Measurements from ENCODE around the gene CCNA2. TPM values are rescaled to one million over a fixed set of nuclear protein-coding genes. Genes with fewer than 3 reads are reported as not detected.

CCNA2 gene
- total and polyA plus RNA-seq, 8 donors, result 0.19 to 1.5 (median 0.54) TPM

- DNase-seq, result no peak
Observed at GRCh38 chr4:121790976-121791375, 32.7 kb downstream of the CCNA2 start.

DNA sequence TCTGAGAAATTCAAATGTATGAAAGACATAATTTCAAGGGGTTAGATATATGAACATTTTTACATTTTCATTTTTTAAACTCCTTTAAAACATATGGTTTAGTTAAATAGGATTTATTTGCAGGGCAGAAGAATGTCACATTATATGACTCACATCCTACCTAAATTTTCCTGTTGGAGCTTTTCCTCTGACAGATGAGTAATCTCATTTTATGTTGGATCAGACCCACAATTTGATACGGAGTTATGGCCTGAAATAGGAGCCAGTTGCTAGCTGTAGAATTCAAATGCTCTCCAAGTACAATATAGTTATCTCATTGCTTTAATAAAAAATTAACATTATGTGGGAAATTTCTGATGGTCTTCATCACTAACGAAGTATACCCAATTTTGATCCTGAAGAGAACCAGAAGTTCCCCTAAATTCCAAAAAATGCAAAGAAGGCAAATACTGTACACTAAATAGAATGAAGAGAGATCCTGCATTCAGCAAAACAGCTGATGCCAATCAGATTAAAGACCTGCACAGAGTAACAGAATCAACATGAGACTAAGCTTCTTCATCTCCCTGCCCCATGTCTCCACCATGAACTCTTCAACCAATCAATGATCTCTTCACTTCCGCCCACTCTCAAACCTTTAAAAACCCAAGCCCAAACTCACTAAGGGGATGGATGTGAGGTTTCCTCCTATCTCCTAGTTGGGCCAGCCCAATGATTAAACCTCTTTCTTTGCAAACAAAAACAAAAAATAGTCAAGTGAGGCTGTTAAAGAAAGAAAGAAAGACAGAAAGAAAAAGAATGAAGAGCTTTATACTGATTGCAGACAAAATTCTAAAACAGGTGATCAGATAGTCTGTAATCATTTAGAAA is 33.5 kb downstream of the CCNA2 start:
- H3K4me1 ChIP-seq, result no peaks in the 10 kb centered on the region
- intact Hi-C loops (cut with DNase I), result no loop called here
- FAIRE-seq (no peak), ATAC-seq (no peak), DNase-seq (no peak)
- TF ChIP-seq, protein P1, sequence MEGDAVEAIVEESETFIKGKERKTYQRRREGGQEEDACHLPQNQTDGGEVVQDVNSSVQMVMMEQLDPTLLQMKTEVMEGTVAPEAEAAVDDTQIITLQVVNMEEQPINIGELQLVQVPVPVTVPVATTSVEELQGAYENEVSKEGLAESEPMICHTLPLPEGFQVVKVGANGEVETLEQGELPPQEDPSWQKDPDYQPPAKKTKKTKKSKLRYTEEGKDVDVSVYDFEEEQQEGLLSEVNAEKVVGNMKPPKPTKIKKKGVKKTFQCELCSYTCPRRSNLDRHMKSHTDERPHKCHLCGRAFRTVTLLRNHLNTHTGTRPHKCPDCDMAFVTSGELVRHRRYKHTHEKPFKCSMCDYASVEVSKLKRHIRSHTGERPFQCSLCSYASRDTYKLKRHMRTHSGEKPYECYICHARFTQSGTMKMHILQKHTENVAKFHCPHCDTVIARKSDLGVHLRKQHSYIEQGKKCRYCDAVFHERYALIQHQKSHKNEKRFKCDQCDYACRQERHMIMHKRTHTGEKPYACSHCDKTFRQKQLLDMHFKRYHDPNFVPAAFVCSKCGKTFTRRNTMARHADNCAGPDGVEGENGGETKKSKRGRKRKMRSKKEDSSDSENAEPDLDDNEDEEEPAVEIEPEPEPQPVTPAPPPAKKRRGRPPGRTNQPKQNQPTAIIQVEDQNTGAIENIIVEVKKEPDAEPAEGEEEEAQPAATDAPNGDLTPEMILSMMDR (IDR thresholded peaks at IDR 0.05), result no peak
- no peak overlapping the region for H3K4me3 ChIP-seq
- WGBS, 2 donors, result 56 to 72% methylated on average over 3 of the region's 3 CpGs
- H3K27me3 ChIP-seq, result no peaks in the 10 kb centered on the region
- no peak overlapping the region for H3K27ac ChIP-seq
- no peaks in the 10 kb centered on the region for H3K9me3 ChIP-seq
- H3K36me3 ChIP-seq, result no peaks in the 10 kb centered on the region

More at GRCh38 chr4:121790976-121791375, 32.7 kb downstream of the CCNA2 start:
- H3K4me3 ChIP-seq, result no peak overlapping the region
- H3K27ac ChIP-seq, result no peak overlapping the region
- intact Hi-C loops (cut with DNase I), result no loop called here
- ATAC-seq, result no peak
- no peak for FAIRE-seq
- H3K9me3 ChIP-seq, result no peaks in the 10 kb centered on the region
- H3K4me1 ChIP-seq, result no peaks in the 10 kb centered on the region
- no peaks in the 10 kb centered on the region for H3K36me3 ChIP-seq
- no peaks in the 10 kb centered on the region for H3K27me3 ChIP-seq
- TF ChIP-seq, protein P1 (IDR thresholded peaks at IDR 0.05), result no peak

DNA sequence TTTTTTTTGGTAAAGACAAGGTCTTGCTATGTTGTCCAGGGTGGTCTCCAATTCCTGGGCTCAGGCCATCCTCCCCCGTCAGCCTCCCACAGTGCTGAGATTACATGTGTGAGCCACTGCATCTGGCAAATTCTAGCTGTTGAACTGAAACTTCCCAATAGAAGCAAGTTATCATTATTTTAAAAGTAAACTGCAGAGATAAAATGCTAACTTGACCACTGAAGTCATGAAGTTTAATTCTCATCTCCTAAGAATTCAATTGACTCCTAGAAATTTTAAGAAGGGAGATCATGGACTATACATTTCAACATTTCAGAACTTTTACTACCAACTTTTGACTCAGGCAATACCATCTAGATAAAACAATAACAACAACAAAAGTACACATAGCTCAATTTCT is 34.2 kb downstream of the CCNA2 start:
- intact Hi-C loops (cut with DNase I), result no loop called here
- no peak overlapping the region for H3K4me3 ChIP-seq
- WGBS, 2 donors, result 45 to 63% methylated on average over 1 of the region's 1 CpG
- no peak for FAIRE-seq
- H3K4me1 ChIP-seq, result no peaks in the 10 kb centered on the region
- ATAC-seq, result no peak
- no peaks in the 10 kb centered on the region for H3K36me3 ChIP-seq
- H3K9me3 ChIP-seq, result no peaks in the 10 kb centered on the region
- DNase-seq, result no peak
- no peak overlapping the region for H3K27ac ChIP-seq
- H3K27me3 ChIP-seq, result no peaks in the 10 kb centered on the region
- TF ChIP-seq, protein P1 (IDR thresholded peaks at IDR 0.05), result no peak

DNA sequence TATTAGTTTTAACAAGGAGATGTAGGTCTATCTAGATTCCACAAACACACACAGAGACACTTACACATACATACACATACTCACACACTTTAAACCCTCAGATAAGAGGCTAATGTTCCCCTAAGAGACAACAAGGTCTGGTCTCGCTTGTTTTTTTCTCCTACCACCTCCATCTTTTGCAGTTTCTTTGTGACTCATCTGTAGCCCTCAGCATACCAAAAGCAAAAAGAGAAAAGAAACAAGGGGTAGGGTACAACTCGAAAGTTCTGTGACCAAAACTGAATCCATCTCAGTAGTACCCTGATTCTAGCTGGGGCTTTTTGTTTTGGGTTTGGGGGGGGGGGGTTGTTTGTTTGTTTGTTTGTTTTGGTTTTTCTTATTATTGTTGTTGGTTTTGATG is 34.8 kb downstream of the CCNA2 start:
- no peaks in the 10 kb centered on the region for H3K27me3 ChIP-seq
- 64 to 72% methylated on average over 2 of the region's 2 CpGs for WGBS, 2 donors
- H3K9me3 ChIP-seq, result no peaks in the 10 kb centered on the region
- no peak for ATAC-seq
- H3K4me1 ChIP-seq, result no peaks in the 10 kb centered on the region
- intact Hi-C loops (cut with DNase I), result no loop called here
- H3K36me3 ChIP-seq, result no peaks in the 10 kb centered on the region
- TF ChIP-seq, protein P1 (IDR thresholded peaks at IDR 0.05), result no peak
- H3K27ac ChIP-seq, result no peak overlapping the region
- no peak for FAIRE-seq
- H3K4me3 ChIP-seq, result no peak overlapping the region
- no peak for DNase-seq

GRCh38 chr4:121786221-121786620 is 37.5 kb downstream of the CCNA2 start:
- Histone ChIP-seq H3K36me3 (no peaks in the 10 kb centered on the region), H3K27ac (no peak overlapping the region), H3K4me1 (no peaks in the 10 kb centered on the region), H3K27me3 (no peaks in the 10 kb centered on the region), H3K9me3 (no peaks in the 10 kb centered on the region), H3K4me3 (no peak overlapping the region)
- TF ChIP-seq, protein P1 (IDR thresholded peaks at IDR 0.05), result no peak
- FAIRE-seq (no peak), ATAC-seq (no peak), DNase-seq (no peak)
- 39 to 62% methylated on average over 2 of the region's 2 CpGs for WGBS, 2 donors
- intact Hi-C loops (cut with DNase I), result no loop called here
